GM12878 (cell line): ENCODE data around the gene MGAT4B.

ENCODE experiments used
- CTCF ChIP-seq, 3 experiments: IDR thresholded peaks in 2 of 3; conservative IDR thresholded peaks in 1 of 3; 2 replicates each; pipeline ENCODE4 v1.5.1; 2011; ENCODE audit warnings: low read depth in 3 of 3, low read length in 3 of 3, mild to moderate bottlenecking in 3 of 3, control low read depth in 2 of 3, moderate library complexity in 2 of 3, inconsistent platforms in 1 of 3, mixed read lengths in 1 of 3; ENCODE audit not compliant: control insufficient read depth in 2 of 3, insufficient read depth in 1 of 3; ENCODE audit errors: extremely low read depth in 1 of 3
- HDAC6 ChIP-seq: fragments of 200-600 bp; sonication (generic); IDR thresholded peaks from one replicate; pipeline ENCODE4 v1.8.0; 2017; ENCODE audit warnings: antibody characterized with exemption; ENCODE audit not compliant: unreplicated experiment
- JUND ChIP-seq: IDR thresholded peaks from 2 replicates; pipeline ENCODE4 v1.6.1; 2012; ENCODE audit warnings: low read depth, mild to moderate bottlenecking, low read length, improper control_type of control experiment, moderate library complexity
- TAF1 ChIP-seq: IDR thresholded peaks from 2 replicates; pipeline ENCODE4 v1.6.1; 2011; ENCODE audit warnings: mild to moderate bottlenecking, low read depth, low read length, borderline replicate concordance

- no peak for TF ChIP-seq HDAC6
- TF ChIP-seq TAF1: no peak
- TF ChIP-seq CTCF (IDR thresholded peaks at IDR 0.05 in 2 of 3, conservative IDR thresholded peaks at IDR 0.05 in 1 of 3; ENCODE audit: control insufficient read depth in 2 of 3, extremely low read depth in 1 of 3, insufficient read depth in 1 of 3, low read depth in 3 of 3, low read length in 3 of 3): no peak
- no peak for TF ChIP-seq JUND
Observed at GRCh38 chr5:179794575-179794974, 12.1 kb downstream of the MGAT4B start.
